Measurements from ENCODE around the gene ANKRD34A.

The ANKRD34A gene

DNA sequence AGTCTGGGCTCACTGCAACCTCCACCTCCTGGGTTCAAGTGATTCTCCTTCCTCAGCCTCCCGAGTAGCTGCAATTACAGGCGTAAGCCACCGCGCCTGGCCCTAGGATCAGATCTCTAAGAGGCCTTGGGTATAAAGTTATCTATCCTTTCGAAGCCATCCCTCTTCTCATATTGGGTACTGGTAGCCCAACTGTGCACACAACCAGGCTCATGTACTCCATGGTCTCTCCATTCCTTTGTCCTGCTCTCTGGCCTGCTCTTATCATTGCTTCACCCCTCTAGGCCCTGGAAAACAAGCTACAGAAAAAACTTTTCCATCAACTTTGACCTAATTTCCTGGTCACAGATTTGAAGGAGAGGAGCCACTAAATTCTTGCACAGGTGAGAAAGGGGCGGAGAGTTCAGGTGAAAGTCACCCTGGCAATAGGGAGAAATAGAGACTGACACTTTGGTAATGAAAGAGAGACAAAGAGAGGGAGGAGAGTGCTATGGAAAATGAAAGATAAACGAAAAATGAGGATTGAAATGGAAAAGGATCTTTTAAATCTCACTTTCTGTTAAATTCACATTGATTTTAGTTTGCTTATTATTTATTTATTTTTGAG, 26.0 kb upstream of the ANKRD34A start:
- peak in 1 of 2 donors; percentile 56 for DNase-seq

DNA sequence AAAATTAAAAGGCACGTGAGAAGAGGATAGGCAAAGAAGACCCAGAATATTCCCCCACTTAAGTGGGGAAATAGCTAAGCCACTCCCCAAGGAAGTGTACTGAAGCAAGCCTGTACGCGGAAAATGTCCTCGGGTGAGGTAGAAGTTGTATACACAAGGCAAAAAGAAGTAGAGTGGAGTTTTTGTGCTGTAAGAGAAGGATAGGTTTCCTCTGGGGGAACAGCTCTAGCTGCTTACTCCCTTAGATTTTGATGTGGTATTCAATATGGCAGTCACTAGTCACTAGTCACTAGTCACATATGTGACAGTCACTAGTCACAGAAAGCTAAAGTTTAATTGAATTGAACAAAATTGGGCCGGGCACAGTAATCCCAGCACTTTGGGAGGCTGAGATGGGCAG, 24.4 kb upstream of the ANKRD34A start:
- DNase-seq: peak in 1 of 2 donors; percentile 51

DNA sequence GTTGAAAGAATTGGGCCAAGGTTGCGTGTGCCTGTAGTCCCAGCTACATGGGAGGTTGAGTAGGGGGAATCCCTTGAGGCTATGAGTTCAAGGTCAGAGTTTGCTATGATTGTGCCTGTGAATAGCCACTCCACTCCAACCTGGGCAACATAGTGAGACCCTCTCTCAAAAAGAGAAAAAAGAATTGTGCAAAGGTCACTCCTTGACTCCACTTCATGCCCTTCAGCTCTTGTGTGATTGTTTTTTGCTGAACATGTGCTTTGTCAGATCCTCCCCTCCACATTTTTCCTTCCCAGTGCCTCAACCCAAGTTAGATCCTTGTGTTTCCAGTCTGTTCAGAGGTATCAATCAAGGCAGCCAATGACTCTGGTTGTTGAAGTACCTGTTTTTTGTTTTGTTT, 23.6 kb upstream of the ANKRD34A start:
- no peak for DNase-seq

DNA sequence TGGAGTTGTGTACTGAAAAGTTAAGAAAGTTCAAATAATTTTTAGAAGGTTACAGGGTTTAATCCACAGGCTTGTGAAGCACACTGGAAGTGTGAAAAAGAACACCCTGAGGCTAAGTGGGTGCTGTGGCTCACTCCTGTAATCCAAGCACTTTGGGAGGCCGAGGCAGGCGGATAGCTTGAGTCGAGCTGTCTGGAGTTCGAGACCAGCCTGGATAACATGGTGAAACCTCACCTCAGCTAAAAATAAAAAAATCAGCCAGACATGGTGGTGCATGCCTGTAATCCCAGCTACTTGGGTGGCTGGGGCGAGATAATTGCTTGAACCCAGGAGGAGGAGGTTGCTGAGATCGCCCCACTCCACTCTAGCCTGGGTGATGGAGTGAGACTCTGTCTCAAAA, 22.2 kb upstream of the ANKRD34A start:
- DNase-seq: no peak

DNA sequence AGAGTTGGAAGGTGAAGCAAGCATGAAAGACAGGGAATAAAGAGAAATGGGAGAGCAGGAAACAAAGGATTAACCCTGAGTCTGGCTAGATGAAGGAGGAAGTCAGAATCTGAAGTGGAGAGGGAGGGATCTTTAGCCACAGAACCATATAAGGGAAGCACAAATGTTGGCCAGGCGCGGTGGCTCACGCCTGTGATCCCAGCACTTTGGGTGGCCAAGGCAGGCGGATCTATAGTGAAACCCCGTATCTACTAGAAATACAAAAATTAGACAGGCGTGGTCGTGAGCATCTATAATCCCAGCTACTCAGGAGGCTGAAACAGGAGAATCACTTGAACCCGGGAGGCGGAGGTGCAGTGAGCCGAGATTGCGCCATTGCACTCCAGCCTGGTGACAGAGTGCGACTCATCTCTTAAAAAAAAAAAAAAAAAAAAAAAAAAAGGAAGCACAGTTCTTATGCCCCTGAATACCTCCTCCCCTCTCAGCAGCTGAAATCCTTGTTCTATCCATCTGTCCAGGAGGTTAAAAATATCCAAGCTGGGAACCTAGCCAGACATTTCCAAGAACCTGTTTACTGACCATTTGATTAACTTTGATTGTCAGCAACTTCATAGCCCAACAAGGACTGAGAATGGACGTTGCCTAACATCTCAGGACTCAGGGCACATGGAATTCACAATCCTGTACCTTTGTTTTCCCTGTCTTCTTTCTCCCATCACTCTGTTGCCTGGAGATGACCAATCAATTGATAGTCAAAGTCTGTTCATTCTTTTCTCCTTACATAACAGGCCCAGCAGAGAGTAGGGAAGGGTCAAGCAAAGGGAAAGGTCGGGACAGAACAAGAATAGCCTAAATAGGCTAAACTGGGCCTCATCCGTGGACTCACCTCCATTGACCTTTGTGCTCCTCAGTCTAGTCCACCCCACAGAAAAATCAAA, 21.4 kb upstream of the ANKRD34A start:
- DNase-seq: no peak

DNA sequence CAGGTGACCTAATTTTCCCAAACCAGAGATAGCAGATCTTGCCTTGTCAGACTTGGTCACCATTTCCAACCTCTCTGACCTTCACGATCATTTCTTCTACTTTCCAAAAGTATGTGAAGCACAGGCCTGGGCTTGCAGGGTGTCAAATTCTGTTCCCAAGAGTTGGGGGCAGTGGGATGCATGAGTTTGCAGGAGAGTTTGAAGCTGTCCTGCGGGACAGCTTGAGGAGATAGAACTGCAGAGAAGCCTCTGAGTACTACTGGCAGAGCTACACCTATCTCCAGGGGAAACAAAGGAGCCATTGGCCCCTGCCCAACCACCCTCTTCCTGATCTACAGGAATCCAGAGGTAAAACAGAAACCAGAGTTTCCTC, 20.7 kb upstream of the ANKRD34A start:
- no peak for DNase-seq

DNA sequence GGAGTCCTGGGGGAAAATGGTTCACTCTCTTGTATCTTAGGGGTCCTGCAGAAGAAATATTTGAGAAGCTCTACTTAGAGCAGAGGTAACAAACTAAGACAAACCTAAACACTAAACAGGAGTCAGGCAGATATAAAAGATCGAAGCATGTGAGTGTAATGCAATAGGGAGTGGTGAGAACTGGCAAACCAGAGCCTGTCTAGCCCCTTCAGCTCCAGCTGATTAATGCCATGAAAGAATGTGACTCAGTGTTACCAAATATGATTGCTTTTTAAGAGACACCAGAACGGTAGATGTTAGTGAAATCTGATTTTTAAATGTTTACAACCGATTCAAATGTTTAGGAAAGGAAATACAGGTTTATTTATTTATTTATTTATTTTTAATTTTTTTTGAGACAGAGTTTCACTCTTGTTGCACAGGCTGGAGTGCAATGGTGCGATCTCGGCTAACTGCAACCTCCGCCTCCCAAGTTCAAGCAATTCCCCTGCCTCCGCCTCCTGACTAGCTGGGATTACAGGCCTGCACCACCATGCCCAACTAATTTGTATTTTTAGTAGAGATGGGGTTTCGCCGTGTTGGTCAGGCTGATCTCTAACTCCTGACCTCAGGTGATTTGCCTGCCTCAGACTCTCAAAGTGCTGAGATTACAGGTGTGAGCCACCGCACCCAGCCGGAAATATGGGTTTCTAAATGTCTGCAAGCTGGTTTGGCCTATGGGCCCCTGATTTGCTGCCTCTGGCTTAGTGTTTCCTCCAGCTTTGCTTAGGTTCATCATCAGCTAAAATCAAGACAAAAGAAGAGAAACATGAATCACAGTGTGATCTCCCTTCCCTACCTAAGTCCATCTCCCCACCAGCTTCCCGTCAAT, 19.8 kb upstream of the ANKRD34A start:
- DNase-seq: peak in 1 of 2 donors; percentile 58

DNA sequence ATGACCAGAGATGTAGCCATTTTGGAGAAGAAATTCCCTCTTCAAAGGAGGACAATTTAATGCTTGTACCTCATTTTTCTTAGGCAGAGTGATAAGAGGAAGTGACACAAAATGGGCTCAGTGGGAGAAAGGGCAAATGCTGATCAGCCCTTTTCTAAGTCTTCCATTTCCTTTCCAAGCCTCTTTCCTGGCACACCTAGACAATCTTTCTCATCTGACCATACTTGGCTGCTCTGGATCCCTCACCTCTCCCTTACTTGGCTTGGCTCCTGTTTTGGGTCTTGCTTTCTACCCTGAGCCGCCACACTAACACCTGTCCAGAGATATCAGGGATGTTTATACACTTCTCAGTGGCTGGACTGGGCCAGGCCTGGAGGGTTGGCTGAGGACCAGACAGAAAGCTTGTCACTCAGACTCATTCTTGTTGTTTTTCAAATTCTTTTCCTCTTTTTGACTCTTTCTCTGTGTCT, 18.9 kb upstream of the ANKRD34A start:
- DNase-seq: no peak

DNA sequence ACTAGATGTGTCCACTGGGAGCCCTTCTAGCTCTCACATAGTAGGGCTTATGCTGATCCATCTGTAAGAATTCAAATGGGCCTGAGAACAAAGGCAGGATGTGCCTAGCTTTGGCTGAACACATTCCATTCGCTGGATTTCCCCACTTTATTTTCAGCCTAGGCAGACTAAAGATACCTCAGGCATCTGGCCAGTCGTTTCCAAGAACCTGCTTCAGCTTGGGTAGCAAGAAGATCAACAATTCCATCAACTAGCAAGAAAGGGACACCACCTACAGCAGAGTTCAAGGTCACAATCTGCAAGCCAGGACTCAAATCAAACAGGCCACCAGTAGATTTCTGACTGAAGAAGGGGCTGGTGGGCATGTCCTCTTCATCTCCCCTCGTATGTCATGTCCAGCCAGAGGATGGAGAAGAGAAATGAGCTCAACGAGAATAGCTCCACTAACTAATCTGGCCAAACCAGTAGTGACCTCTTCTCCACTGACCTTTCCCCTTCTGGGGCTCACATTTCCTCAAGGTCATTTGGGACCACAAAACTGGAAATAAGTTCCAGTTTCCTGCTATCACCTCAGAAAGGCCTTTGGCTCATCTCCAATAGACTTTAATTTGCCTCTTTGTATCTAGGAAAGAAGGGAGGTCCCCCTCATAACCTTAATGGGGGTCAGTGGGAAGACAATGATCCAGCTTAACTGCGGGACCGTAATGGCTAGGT, 17.8 kb upstream of the ANKRD34A start:
- DNase-seq: no peak

DNA sequence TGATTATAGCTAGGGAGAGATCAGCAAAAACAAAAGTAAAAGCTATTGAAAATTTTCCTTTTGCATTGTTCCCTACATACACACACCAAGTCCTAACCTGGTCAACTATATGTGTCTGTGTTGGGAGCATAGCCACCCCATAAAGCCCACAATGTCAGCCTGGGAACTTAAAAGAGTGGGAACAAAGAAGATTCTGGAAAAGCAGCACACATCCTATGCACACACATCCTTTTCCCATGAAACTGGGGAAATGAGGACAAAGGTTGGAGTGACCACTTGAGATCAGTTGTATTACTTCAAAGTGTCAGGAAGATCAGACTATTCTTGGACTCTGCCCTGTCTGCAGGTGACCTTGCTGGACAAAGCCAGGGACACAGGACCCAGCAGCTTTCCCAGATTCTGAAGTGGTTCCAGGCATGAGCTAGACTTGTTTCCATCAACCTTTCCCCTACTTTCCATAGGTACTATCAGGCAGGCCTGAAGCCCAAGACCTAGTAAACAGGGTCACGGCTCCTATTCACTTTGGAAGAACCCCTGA, 16.2 kb upstream of the ANKRD34A start:
- DNase-seq: no peak

DNA sequence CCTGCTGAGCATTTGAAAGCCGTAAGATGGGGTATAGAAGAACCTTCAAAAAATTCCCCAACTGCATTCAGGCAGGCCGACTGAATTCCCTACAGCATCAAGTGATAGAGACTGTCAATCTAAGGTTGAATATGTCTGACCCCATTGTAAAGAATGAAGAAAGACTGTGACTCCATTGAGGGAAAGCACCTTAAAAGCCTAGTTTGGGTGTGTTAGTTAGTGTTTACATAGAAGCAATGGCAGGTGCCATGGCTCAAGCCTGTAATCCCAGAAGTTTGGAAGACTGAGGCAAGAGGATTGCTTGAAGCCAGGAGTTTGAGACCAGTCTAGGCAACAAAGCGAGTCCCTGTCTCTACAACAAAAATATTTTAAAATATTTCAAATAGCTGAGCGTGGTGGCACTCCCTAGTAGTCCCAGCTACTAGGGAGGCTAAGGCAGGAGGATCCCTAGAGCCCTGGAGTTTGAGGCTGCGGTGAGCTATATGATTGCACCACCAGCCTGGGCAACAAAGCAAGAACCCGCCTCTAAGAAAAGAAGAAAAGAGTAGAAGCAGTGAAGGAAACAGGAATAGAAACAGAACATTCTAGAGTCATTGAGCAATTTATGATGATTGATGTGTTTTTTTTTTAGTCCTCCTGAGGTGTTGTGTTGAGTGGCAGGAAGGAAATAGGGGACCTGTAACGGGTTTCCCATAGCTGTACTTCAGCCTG, 15.5 kb upstream of the ANKRD34A start:
- DNase-seq: peak; percentile 53 to 68

DNA sequence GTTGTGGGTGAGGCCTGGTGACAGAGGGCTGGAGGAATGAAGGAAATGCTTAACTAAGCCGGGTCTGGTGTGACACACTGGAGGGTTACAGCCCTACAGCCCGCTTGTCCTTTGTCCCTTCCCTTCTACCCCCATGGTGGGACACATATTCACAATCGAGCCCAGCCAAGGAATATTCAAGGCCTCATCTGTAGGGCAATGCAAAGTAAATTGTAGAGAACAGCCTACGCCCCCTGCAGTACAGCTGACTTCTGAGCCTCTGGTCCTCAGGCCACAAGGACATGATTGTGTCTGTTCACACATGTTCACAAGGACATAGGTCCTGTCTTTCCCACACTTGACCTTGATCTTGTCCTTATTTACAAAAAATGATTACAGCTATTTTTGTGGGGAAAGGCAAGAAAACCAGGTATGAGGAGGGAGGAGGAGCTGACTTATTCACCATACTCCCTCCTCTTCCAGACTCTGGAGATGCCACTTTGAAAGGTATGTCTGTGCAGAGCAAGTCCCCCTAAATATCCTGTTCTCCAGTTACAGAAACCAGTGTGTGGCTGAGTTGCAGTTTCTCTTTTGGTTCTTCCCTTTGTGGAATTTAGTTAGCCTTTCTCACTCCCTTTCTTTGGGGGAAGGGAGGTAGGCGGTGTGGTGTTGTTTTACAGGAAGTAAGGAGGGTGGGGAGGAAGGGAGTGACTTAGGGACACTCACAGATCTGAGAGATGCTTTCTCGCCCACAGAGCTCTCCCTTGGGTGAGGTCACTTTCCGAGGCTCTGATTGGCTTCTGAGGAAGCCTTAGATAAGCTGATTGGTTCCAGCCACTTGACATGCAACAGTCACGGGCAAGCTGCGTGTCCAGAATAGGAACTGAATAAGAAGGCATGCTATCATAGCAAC, 14.7 kb upstream of the ANKRD34A start:
- peak; percentile 94 for DNase-seq

DNA sequence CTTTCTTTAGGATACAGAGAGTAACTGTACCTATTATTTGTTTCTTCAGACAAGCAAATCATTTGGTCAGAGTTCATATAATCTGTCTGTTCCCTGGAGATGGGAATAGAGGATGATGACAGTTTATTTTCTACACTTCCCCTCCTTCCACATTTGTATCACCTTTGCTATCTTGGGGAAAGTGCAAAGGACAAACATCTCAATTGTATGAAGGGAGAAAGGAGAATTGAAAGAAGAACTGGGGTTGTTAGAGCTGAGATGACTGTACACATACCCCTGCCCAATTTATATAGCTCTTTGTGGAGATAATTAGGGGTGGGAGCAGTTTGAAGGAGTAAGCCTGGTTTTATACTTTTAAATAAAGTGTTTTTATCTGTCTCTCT, 14.1 kb upstream of the ANKRD34A start:
- no peak for DNase-seq

DNA sequence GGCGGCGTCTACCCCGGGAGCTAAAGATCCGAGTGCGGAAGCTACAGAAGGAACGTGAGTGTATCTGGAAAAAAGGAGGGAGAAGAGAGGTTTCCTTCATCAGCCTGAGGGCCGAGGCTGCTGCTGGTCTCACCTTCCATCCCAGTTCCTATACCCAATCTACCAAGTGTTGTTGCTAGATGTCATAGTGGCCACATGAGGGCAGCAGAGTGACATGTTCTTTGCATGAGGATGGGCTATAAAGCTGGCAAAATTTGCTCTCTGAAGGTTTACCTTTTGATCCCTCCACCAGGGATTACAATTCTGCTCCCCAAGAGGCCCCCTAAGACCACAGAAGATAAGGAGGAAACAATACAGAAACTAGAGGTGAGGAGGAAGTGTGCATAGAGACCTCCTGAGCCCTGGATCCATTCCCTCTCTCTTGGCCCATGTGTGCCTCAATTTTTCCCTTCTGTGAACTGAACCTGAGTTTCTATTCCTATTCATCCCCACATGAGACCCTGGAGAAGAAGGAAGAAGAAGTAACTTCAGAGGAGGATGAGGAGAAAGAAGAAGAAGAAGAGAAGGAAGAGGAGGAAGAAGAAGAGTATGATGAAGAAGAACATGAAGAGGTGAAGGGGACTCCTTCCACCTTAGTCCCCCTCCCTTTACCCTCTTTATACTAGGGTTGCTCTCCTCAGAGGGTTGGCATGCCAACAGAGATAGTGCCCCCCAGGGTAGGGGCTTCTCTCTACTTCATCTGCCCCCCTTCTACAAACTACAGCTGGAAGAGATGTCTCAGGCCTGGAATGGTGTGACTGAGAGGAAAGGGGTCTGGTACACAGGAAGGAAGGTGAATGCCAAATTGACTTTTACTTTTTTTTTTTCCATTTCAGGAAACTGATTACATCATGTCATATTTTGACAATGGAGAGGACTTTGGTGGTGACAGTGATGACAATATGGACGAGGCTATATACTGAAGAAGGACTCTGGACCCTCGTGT, 13.4 kb upstream of the ANKRD34A start:
- peak; percentile 87 to 88 for DNase-seq

DNA sequence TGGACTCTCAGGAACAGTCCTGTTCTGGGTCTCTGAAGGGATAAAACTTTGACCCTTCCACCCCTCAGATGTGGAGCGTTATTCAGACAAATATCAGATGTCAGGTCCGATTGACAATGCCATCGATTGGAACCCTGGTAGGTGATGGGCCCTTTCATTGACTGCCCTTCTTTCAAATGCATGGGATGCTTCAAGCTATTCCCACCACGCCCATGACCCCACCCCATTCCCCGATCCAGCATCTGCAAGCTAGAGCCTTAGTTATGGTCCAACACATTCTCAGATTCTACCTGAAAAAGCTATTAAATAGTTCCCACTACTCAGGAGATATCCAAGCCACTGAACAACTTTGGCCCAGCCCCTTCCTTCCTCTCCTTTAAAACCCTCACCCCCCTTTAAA, 12.6 kb upstream of the ANKRD34A start:
- no peak for DNase-seq

DNA sequence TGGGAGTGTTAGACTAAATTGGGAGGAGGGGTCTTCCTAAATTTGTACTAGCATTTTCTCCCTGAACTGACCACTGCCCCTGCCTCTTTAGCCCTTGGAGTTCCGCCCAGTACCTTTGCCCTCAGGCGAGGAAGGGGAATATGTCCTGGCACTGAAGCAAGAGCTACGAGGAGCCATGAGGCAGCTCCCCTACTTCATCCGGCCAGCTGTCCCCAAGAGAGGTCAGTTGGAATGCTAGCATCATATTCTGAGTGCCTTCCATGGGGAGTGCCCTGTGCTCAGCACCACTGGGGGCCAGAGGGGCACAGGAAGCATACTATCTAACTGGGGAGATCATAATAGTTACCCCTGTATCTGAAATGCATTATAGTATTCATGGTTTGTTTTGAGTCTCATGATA, 10.8 kb upstream of the ANKRD34A start:
- DNase-seq: no peak

DNA sequence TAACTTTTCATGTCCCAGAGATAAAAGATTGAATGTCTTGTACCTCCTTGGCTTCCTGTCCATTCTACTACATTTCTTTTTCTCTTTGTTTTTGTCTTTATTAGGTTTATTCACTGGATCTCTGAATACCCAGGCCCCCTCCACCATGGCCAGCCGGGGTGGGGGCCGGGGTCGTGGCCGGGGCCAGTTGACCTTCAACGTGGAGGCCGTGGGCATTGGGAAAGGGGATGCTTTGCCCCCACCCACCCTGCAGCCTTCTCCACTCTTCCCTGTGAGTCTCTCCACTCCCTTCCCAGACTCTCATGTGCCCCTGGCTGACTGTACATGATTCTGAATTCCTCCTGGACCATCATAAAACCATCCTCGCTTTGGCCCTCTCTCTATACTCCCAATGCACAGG, 10.3 kb upstream of the ANKRD34A start:
- no peak for DNase-seq

DNA sequence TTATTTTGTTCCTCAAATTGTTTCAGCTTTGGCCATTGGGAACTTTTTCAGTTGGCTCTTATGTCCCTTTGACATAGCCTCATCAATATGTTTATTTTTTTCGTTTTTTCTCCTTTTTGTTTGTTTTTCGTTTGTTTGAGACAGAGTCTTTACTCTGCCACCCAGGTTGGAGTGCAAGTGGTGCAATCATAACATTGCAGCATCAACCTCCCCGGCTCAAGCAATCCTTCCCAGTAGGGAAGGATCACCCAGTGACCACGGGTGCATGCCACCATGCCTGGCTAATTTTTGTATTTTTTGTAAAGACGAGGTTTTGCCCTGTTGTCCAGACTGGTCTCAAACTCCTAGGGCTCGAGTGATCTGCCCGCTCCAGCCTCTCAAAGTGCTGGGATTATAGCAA, 8.2 kb upstream of the ANKRD34A start:
- no peak for DNase-seq

DNA sequence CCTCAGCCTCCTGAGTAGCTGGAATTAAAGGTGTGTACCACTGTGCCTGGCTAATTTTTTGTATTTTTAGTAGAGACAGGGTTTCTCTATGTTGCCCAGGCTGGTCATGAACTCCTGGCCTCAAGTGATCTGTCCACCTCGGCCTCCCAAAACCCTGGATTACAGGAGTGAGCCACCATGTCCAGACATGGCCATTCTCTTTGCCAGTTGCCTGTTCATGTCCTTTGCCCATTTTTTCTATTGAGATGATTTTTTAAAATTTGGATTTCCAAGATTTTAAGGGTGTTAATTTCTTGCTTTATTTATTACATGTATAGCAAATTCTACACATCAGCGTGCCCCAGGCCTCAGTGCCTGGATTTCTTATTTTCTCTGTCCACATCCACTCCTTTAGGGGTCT, 2.9 kb upstream of the ANKRD34A start:
- DNase-seq: no peak

Data from CD4-positive, alpha-beta T cell treated with Interleukin-4 for 1 hour (primary cell).